Measurements from ENCODE around the gene PGM1. TPM values are rescaled to one million over a fixed set of nuclear protein-coding genes. Genes with fewer than 3 reads are reported as not detected.

Gene PGM1
- total and polyA plus RNA-seq, 8 donors: 39.3 to 65.6 (median 43.5) TPM

DNA sequence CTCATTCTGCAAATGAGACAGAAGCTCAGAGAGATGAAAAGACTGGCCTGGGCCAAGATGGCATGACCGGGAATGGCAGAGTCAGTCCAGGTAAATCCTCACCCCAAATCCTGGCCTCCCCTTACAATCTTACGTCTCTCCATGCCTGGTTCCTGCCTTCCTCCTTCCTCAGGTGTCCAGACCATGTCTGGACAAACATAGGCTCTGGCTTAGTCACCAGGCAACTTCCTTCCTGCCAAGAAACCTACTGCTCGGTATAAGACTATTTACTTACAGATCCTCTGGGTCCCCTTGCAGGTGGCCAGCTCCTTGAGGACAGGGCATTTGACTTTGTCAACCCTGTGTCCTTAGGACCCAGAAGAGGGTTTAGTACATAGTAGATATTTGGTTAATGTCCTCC, 111.2 kb downstream of the PGM1 start:
- Histone ChIP-seq H3K4me3 (no peak overlapping the region), H3K4me1 (no peaks in the 10 kb centered on the region), H3K27ac (no peak overlapping the region), H3K9me3 (no peaks in the 10 kb centered on the region), H3K27me3 (no peaks in the 10 kb centered on the region), H3K36me3 (no peaks in the 10 kb centered on the region)
- DNase-seq (no peak), ATAC-seq (peak; percentile 77)
- intact Hi-C loops (cut with DNase I): no loop called here
- TF ChIP-seq, protein P1, sequence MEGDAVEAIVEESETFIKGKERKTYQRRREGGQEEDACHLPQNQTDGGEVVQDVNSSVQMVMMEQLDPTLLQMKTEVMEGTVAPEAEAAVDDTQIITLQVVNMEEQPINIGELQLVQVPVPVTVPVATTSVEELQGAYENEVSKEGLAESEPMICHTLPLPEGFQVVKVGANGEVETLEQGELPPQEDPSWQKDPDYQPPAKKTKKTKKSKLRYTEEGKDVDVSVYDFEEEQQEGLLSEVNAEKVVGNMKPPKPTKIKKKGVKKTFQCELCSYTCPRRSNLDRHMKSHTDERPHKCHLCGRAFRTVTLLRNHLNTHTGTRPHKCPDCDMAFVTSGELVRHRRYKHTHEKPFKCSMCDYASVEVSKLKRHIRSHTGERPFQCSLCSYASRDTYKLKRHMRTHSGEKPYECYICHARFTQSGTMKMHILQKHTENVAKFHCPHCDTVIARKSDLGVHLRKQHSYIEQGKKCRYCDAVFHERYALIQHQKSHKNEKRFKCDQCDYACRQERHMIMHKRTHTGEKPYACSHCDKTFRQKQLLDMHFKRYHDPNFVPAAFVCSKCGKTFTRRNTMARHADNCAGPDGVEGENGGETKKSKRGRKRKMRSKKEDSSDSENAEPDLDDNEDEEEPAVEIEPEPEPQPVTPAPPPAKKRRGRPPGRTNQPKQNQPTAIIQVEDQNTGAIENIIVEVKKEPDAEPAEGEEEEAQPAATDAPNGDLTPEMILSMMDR (IDR thresholded peaks at IDR 0.05): no peak

DNA sequence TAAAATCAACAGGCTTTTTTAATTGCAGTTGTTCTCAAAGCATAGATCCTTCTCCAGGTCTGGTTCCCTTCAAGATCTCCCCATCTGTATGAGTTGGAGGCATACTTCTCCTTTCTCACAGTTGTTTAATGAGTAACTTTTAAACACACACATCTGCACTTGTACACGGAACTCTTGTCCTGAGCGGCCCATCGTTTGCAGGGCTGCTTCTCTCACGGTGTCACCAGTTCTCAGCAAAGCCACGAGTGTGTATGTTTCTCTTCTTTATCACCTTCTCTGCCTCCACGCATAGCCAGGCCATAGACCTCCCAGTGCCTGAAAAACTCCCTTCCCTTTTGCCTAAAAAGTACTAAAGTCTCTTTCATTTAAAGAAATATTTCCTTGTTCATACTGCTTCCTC, 111.9 kb downstream of the PGM1 start:
- peak; percentile 64 for ATAC-seq
- Histone ChIP-seq H3K27me3 (no peaks in the 10 kb centered on the region), H3K9me3 (no peaks in the 10 kb centered on the region), H3K27ac (no peak overlapping the region), H3K36me3 (no peaks in the 10 kb centered on the region), H3K4me3 (no peak overlapping the region), H3K4me1 (no peaks in the 10 kb centered on the region)
- intact Hi-C loops (cut with DNase I): no loop called here
- TF ChIP-seq, protein P1 (IDR thresholded peaks at IDR 0.05): no peak
- no peak for DNase-seq

DNA sequence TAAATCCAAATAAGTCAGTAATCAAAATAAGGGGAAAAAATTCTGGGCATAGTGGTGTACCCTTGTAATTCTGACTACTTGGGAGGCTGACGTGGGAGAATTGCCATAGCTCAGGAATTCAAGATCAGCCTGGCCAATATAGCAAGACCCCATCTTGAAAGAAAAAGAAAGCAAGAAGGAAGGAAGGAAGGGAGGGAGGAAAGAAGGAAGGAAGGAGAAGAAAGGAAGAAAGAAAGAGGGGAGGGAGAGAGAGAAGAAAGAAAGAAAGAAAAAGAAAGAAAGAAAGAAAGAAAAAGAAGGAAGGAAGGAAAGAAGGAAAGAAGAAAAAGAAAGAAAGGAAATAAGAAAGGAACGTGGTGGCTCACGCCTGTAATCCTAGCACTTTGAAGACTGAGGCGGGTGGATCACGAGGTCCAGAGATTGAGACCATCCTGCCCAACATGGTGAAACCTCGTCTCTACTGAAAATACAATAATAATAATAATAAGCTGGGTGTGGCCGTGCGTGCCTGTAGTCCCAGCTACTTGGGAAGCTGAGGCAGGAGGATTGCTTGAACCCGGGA, 116.1 kb downstream of the PGM1 start:
- no peak overlapping the region for H3K4me3 ChIP-seq
- TF ChIP-seq, protein P1 (IDR thresholded peaks at IDR 0.05): no peak
- no peaks in the 10 kb centered on the region for H3K9me3 ChIP-seq
- H3K27ac ChIP-seq: no peak overlapping the region
- H3K27me3 ChIP-seq: no peaks in the 10 kb centered on the region
- H3K36me3 ChIP-seq: no peaks in the 10 kb centered on the region
- DNase-seq (no peak), ATAC-seq (no peak)
- intact Hi-C loops (cut with DNase I): no loop called here
- H3K4me1 ChIP-seq: peaks cover 0 to 7% of the 10 kb centered on the region in 2 donors

Other genes starting within 250 kb of the PGM1 start
- gene ALG6, start 225.8 kb upstream of the PGM1 start, total RNA-seq: 10 to 100 TPM; 11.8 to 16.7 TPM
- 10 to 100 TPM; 17.1 to 27.3 (median 24.0) TPM for gene ALG6, start 225.8 kb upstream of the PGM1 start, polyA plus RNA-seq (ENCODE audit: insufficient read length in 6 of 6)
- 10 to 100 TPM; 16.6 to 19.0 TPM for gene ITGB3BP, start 70.2 kb upstream of the PGM1 start, total RNA-seq
- gene ITGB3BP, start 70.2 kb upstream of the PGM1 start, polyA plus RNA-seq (ENCODE audit: insufficient read length in 6 of 6): 10 to 100 TPM; 50.8 to 75.8 (median 72.4) TPM
- gene EFCAB7, start 69.9 kb upstream of the PGM1 start, total RNA-seq: 1 to 10 TPM; 6.8 to 8.8 TPM
- 10 to 100 TPM; 20.2 to 32.6 (median 25.2) TPM for gene EFCAB7, start 69.9 kb upstream of the PGM1 start, polyA plus RNA-seq (ENCODE audit: insufficient read length in 6 of 6)
- gene ROR1, start 180.6 kb downstream of the PGM1 start, total RNA-seq: 10 to 100 TPM; 25.5 to 27.5 TPM
- 10 to 100 TPM; 77.2 to 95.8 (median 88.6) TPM for gene ROR1, start 180.6 kb downstream of the PGM1 start, polyA plus RNA-seq (ENCODE audit: insufficient read length in 6 of 6)